NT2/D1 (cell line): ENCODE measurements around the gene PINK1.

Experiments
- DNase-seq: peaks from one replicate; pipeline ENCODE4 v3.0.0-alpha.2; 2011; ENCODE audit warnings: low read depth, low spot score
- H3K27me3 ChIP-seq: 2 replicates; pipeline ENCODE4 v1.6.0; 2011; ENCODE audit warnings: mild to moderate bottlenecking; ENCODE audit not compliant: insufficient read length, insufficient read depth
- H3K36me3 ChIP-seq: 2 replicates; pipeline ENCODE4 v1.6.1; 2011; ENCODE audit warnings: mild to moderate bottlenecking, low read length, mixed read lengths; ENCODE audit not compliant: insufficient read depth, insufficient read length
- H3K4me1 ChIP-seq: 2 replicates; pipeline ENCODE4 v1.5.1; 2011; ENCODE audit not compliant: insufficient read depth, insufficient read length
- H3K4me3 ChIP-seq: 2 replicates; pipeline ENCODE4 v1.5.1; 2011; ENCODE audit warnings: low read depth; ENCODE audit not compliant: insufficient read length
- H3K9ac ChIP-seq: 2 replicates; pipeline ENCODE4 v1.6.0; 2011; ENCODE audit warnings: low read depth; ENCODE audit not compliant: insufficient read length
- H3K9me3 ChIP-seq: 2 replicates; pipeline ENCODE4 v1.5.1; 2011; ENCODE audit warnings: mild to moderate bottlenecking, low read length; ENCODE audit not compliant: insufficient read depth
- SUZ12 ChIP-seq: IDR thresholded peaks from 2 replicates; pipeline ENCODE4 v1.6.1; 2011; ENCODE audit not compliant: insufficient read length, insufficient read depth; ENCODE audit errors: extremely low read depth
- YY1 ChIP-seq: IDR thresholded peaks from 2 replicates; pipeline ENCODE4 v1.6.1; 2011; ENCODE audit not compliant: insufficient read length, insufficient read depth
- ZNF274 ChIP-seq: IDR thresholded peaks from 2 replicates; pipeline ENCODE4 v1.6.1; 2011; ENCODE audit warnings: mild to moderate bottlenecking, low read depth, low read length

Gene PINK1

GRCh38 chr1:20590306-20590777 is 42.9 kb upstream of the PINK1 start:
- TF ChIP-seq ZNF274 = no peak
- TF ChIP-seq SUZ12 = no peak
- TF ChIP-seq YY1 = no peak
- DNase-seq = no peak
- no peak overlapping the region for H3K4me3 ChIP-seq
- peaks cover 3% of the 10 kb centered on the region for H3K4me1 ChIP-seq
- H3K27me3 ChIP-seq = peaks cover 8% of the 10 kb centered on the region
- H3K36me3 ChIP-seq = no peaks in the 10 kb centered on the region
- H3K9me3 ChIP-seq = no peaks in the 10 kb centered on the region
- H3K9ac ChIP-seq = no peak overlapping the region

- TF ChIP-seq YY1 (no peak), ZNF274 (no peak), SUZ12 (no peak)
- no peaks in the 10 kb centered on the region for H3K36me3 ChIP-seq
- H3K4me3 ChIP-seq = no peak overlapping the region
- H3K4me1 ChIP-seq = no peaks in the 10 kb centered on the region
- no peaks in the 10 kb centered on the region for H3K9me3 ChIP-seq
- no peak for DNase-seq
- no peak overlapping the region for H3K9ac ChIP-seq
- H3K27me3 ChIP-seq = peaks cover 8% of the 10 kb centered on the region
These were observed 39.5 kb upstream of the PINK1 start for GRCh38 chr1:20593756-20594155.

DNA sequence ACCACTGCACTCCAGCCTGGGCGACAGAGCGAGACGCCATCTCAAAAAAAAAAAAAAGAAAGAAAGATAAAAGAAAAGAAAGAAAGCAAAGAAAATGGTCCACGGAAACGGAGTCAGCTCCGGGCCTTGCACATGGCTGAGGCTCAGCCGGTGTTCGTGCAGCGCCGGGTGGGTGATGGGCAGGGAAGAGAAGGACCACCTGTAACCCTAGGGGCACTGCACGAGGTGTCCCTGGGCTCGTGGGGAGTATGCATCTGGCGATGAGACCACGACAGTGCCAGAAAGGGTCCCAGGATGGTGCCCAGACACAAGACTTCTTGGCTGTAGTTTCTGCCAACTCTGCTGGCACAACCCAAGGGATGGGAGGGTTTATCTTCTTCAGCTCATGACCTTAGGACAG is 38.5 kb upstream of the PINK1 start:
- Histone ChIP-seq H3K4me3 (no peak overlapping the region), H3K36me3 (no peaks in the 10 kb centered on the region), H3K27me3 (no peaks in the 10 kb centered on the region), H3K9ac (no peak overlapping the region), H3K9me3 (no peaks in the 10 kb centered on the region), H3K4me1 (no peaks in the 10 kb centered on the region)
- no peak for TF ChIP-seq ZNF274
- TF ChIP-seq SUZ12 = no peak
- no peak for TF ChIP-seq YY1
- no peak for DNase-seq

GRCh38 chr1:20596106-20596505 is 37.2 kb upstream of the PINK1 start:
- no peak overlapping the region for H3K4me3 ChIP-seq

GRCh38 chr1:20597650-20598049 is 35.6 kb upstream of the PINK1 start:
- no peaks in the 10 kb centered on the region for H3K27me3 ChIP-seq
- no peak overlapping the region for H3K9ac ChIP-seq
- H3K4me3 ChIP-seq = no peak overlapping the region
- no peak for DNase-seq
- no peak for TF ChIP-seq ZNF274
- no peak for TF ChIP-seq SUZ12
- TF ChIP-seq YY1 = no peak
- H3K9me3 ChIP-seq = no peaks in the 10 kb centered on the region
- H3K4me1 ChIP-seq = no peaks in the 10 kb centered on the region
- H3K36me3 ChIP-seq = no peaks in the 10 kb centered on the region

More at GRCh38 chr1:20596106-20596505, 37.2 kb upstream of the PINK1 start:
- H3K9ac ChIP-seq = no peak overlapping the region
- no peaks in the 10 kb centered on the region for H3K9me3 ChIP-seq
- H3K4me1 ChIP-seq = no peaks in the 10 kb centered on the region
- no peaks in the 10 kb centered on the region for H3K36me3 ChIP-seq
- H3K27me3 ChIP-seq = no peaks in the 10 kb centered on the region
- DNase-seq = no peak
- no peak for TF ChIP-seq SUZ12
- TF ChIP-seq YY1 = no peak
- TF ChIP-seq ZNF274 = no peak

GRCh38 chr1:20600156-20600555 is 33.1 kb upstream of the PINK1 start:
- Histone ChIP-seq H3K4me1 (no peaks in the 10 kb centered on the region), H3K9me3 (0 out of 2 replicates have a peak, but pooled peaks cover 9% of the 10 kb centered on the region), H3K4me3 (no peak overlapping the region), H3K36me3 (no peaks in the 10 kb centered on the region), H3K27me3 (no peaks in the 10 kb centered on the region), H3K9ac (no peak overlapping the region)
- TF ChIP-seq SUZ12 = no peak
- no peak for TF ChIP-seq ZNF274
- TF ChIP-seq YY1 = no peak
- DNase-seq = no peak

DNA sequence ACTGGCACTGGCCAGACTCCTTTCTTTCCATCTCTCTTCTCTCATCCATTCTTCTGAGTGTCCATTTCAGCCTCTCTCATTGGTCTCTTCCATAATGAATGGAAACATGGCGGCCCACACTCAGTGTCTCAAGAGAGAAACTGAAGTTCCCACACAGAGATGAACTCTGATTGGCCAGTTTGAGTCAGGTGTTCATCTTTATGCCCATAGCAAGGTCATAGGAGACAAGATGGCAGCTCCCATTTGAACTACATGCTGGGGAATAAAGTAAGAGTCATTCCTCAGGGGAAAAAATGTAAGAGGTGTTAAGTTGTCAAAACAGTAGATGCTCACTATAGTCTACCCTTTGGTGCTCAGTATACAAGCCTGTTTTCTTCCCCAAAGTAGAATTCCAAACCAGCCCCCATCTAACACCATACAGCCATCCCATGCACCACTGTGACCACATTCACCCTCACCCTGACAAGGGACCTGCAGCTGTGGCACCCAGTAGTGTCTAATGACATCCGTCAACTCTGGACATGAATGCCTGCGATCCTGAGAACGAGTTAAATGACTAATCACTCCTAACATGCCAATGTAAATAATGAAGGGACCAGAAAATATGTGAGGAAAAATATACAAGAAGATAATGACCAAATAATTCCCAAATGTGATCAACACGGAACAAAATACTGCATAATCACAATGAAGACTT is 32.0 kb upstream of the PINK1 start:
- no peak overlapping the region for H3K4me3 ChIP-seq
- H3K9ac ChIP-seq = no peak overlapping the region
- 0 out of 2 replicates have a peak, but pooled peaks cover 9% of the 10 kb centered on the region for H3K9me3 ChIP-seq
- no peaks in the 10 kb centered on the region for H3K27me3 ChIP-seq
- no peaks in the 10 kb centered on the region for H3K36me3 ChIP-seq
- TF ChIP-seq YY1 (no peak), SUZ12 (no peak), ZNF274 (no peak)
- DNase-seq = no peak
- H3K4me1 ChIP-seq = no peaks in the 10 kb centered on the region
